ENCODE measurements around the gene UXS1.

GRCh38 chr2:106115250-106115649 lies 78.9 kb downstream of the UXS1 start:
- no peak for TF ChIP-seq GATAD2B (IDR thresholded peaks at IDR 0.05; ENCODE audit: borderline replicate concordance)
- no peak for TF ChIP-seq HMG20B (CRISPR knock-in tag; IDR thresholded peaks at IDR 0.05)
- TF ChIP-seq ZNF76 (CRISPR knock-in tag; IDR thresholded peaks at IDR 0.05; ENCODE audit: borderline replicate concordance) = no peak
- TF ChIP-seq EP300 (IDR thresholded peaks at IDR 0.05; ENCODE audit: low read length) = no peak; the same call in 1 of the 2 replicates
- TF ChIP-seq SRSF1 (IDR thresholded peaks at IDR 0.05; ENCODE audit: low read depth, low read length) = no peak
- TF ChIP-seq RBM17 (IDR thresholded peaks at IDR 0.05; ENCODE audit: borderline replicate concordance, low read depth, low read length) = no peak
- no peak for TF ChIP-seq HDAC6 (IDR thresholded peaks at IDR 0.05; ENCODE audit: low read depth, low read length)
- TF ChIP-seq ZZZ3 (IDR thresholded peaks at IDR 0.05) = no peak
- TF ChIP-seq ZNF134 (CRISPR knock-in tag; conservative IDR thresholded peaks at IDR 0.05) = no peak
- no peak for TF ChIP-seq SNIP1 (IDR thresholded peaks at IDR 0.05; ENCODE audit: low read depth)
- peak; percentile 97 for TF ChIP-seq FOSL1 (tag; conservative IDR thresholded peaks at IDR 0.05)
- TF ChIP-seq TAF15 (IDR thresholded peaks at IDR 0.05; ENCODE audit: low read depth, low read length) = no peak

Data from K562 (cell line).